GM12891 (cell line): ENCODE data around the gene CNOT10.

Source experiments
- POLR2A ChIP-seq: IDR thresholded peaks from 2 replicates; pipeline ENCODE4 v1.6.1; 2011; ENCODE audit warnings: low read depth, low read length, control low read depth
- POLR2AphosphoS5 ChIP-seq: IDR thresholded peaks from 2 replicates; pipeline ENCODE4 v1.6.1; 2011; ENCODE audit warnings: low read depth, low read length, control low read depth
- SPI1 ChIP-seq: IDR thresholded peaks from 2 replicates; pipeline ENCODE4 v1.6.1; 2011; ENCODE audit warnings: low read depth, low read length, control low read depth
- TAF1 ChIP-seq: IDR thresholded peaks from 2 replicates; pipeline ENCODE4 v1.6.1; 2011; ENCODE audit warnings: low read depth, low read length, control low read depth

GRCh38 chr3:32758375-32758753, 73.4 kb downstream of the CNOT10 start:
- no peak for TF ChIP-seq POLR2A
- no peak for TF ChIP-seq POLR2AphosphoS5
- no peak for TF ChIP-seq TAF1
- no peak for TF ChIP-seq SPI1
